Activated naive CD8-positive, alpha-beta T cell treated with anti-CD3 and anti-CD28 coated beads, Interleukin-2, amount 50 U/mL, for 16 hours (primary cell): ENCODE results near the gene TMEM134.
A peak's percentile ranks its signal among the peaks of the same experiment; 100 is the strongest.
"Not testable (repeated sequence)": the region's sequence is repeated elsewhere in the genome, so short reads cannot be mapped to it uniquely, and the experiment has no call there.

Source experiments
- DNase-seq: peaks from one replicate; pipeline ENCODE4 v3.0.0-alpha.2; 2020; ENCODE audit warnings: low read depth, low spot score

TMEM134 gene, protein sequence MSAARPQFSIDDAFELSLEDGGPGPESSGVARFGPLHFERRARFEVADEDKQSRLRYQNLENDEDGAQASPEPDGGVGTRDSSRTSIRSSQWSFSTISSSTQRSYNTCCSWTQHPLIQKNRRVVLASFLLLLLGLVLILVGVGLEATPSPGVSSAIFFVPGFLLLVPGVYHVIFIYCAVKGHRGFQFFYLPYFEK

DNA sequence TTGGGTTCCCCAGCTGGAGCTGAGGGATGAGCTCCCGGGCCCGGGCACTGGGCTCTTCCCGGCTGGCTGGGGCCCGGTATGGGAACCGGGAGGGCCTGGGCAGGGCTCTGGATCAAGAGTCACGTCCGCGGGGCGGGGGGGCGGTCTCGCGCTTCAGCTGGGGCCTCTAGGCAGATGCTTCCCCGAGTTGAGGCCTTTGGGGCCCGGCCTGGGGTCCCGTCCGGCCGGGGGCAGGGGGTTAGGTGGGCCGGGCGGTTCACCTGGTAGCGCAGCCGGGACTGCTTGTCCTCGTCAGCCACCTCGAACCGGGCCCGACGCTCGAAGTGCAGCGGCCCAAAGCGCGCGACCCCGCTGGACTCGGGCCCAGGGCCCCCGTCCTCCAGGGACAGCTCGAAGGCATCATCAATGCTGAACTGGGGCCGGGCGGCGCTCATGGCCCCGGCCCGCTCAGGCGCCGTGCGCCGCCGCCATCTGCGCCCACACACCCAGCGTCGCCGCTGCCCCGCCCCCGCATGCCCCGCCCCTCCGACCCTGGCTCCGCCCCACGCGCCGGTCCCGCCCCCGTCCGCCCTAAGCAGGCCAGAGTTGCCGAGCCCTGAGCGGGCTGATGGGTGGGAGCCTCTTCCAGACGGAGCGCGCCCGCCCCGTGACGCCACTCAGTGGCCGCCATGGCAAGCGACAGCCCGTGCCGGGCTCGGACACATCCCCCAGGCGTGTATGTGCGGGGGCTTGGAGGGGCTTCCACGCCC, at the start of gene TMEM134:
TMEM134 (minus strand) TSS at position 493 of the 749 bp plus-strand sequence; CDS start at position 434, 59 bp downstream.
- peak; percentile 82 for DNase-seq

DNA sequence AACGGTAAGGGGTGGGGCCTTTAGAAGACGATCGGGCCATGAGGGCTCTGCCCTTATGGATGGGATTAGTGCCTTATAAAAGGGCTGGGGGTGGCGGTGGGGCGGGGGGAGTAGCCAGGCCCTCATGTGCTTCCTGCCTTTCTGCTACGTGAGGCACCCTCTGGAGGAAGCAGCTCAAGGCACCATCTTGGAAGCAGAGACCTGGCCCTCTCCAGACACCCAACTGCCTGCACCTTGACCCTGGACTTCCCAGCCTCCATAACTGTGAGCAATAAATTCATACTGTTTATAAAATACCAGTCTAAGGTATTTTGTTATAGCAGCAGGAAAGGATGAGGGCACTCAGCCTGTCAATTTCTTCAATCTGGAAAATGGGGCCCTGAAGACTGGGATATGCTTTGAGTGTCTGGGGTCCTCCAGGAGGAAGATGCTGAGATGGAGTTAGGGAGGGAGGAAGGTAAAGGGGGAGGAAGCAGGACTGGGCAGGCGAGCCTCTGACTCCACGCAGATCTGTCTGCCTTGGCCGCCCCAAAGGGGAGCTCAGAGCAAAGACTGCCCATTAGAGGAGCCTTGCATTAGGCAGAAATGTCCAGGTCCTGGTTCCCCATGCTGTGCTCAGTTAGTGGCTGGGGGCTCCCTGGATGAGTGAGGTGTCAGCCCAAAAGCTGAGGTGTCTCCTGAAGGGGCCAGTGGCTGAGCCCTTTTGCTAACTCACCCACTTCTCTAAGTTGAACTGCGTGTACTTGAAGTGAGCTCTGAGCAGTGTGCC, 48.9 kb upstream of the TMEM134 start:
- DNase-seq = no peak

GRCh38 chr11:67516806-67517205, 47.8 kb upstream of the TMEM134 start:
- no peak for DNase-seq

DNA sequence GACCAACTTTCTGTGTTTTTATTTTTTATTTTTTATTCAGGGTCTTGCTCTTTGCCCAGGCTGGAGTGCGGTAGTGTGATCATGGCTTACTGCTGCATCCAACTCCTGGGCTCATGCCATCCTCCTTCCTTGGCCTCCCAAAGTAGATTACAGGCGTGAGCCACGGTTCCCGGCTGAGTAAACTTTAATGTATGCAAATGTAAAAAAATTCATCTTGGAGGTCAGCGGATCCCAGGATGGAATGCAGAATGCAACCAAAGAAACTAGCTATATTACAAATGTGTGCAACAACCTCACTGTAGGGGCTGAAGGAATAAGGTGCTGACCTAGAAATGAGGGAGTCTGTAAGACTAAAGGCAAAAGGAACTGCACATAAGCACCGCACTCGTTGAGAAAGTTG, 45.1 kb upstream of the TMEM134 start:
- no peak for DNase-seq

- not testable (repeated sequence) for DNase-seq
Observed at GRCh38 chr11:67511558-67511957, 42.5 kb upstream of the TMEM134 start.

- DNase-seq = no peak
Observed at GRCh38 chr11:67510023-67510345, 40.9 kb upstream of the TMEM134 start.

DNA sequence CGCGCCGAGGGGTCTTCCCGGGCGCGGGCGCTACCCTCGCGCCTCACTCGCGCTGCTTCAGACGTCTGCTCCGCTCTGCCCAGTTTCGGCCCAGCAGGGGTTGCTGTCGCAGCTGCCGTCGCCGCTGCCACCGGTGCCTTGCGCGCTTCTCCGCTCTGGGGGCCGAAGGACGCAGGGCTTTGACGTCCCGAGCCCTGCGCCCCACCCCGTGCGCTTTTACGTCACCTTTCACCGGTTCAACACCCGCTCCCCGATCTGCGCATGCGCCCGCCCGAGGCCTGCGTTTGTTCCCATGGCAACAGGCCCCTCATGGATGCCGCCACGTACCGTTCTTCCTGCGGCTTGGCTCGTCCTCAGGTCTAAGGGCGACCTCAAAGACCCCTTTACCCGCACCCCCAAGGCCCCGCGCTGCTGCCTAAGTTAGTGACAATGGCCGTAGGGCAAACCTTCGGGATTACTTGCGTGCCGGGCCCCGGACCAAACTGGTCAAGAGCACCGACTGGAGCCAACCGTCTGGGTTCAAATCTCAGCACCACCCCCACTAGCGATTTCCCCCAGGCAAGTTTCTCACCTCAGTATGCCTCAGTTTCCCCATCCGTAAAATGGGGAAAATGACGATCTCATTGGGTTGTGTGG, 39.6 kb upstream of the TMEM134 start:
- DNase-seq = peak; percentile 99

- peak; percentile 91 for DNase-seq
Observed at GRCh38 chr11:67507864-67508485, 38.9 kb upstream of the TMEM134 start, which contains the start of gene CDK2AP2. CDK2AP2 (minus strand) TSS chr11:67508162; CDS start chr11:67508082, 80 bp downstream.

- DNase-seq = no peak
Observed at GRCh38 chr11:67507242-67507863, 38.3 kb upstream of the TMEM134 start.

DNA sequence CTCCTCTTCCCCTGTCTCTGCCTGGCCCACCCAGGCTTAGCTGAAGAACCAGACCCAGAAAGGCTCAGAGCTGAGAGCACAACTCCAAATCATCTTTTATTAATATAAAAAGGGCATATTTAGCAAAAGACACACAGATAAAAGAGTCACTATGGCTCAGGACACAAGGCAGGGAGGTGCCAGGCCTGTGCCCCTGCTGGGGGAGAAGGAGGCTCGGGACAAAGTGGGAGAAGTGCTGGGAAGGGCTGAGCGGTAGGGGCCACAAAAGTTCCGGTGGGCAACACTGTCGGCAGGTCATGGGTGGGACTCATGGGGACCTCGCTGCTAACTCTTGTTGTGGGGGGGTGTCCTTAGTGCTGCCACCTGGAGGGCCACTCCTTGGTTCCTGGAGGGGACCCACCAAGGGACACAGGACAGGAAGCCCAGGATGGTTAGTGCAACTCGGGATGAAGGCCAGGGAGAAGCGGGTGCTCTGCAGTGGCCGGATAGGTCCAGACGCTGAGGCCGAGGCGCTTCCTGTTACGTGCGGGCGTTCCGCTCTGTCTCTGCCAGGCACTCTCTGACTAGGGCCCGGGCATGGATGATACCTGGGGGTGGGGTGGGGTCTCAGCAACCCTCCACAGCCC, 37.5 kb upstream of the TMEM134 start:
- DNase-seq = no peak

- peak; percentile 71 for DNase-seq
Observed at GRCh38 chr11:67505605-67506396, 36.8 kb upstream of the TMEM134 start.

DNA sequence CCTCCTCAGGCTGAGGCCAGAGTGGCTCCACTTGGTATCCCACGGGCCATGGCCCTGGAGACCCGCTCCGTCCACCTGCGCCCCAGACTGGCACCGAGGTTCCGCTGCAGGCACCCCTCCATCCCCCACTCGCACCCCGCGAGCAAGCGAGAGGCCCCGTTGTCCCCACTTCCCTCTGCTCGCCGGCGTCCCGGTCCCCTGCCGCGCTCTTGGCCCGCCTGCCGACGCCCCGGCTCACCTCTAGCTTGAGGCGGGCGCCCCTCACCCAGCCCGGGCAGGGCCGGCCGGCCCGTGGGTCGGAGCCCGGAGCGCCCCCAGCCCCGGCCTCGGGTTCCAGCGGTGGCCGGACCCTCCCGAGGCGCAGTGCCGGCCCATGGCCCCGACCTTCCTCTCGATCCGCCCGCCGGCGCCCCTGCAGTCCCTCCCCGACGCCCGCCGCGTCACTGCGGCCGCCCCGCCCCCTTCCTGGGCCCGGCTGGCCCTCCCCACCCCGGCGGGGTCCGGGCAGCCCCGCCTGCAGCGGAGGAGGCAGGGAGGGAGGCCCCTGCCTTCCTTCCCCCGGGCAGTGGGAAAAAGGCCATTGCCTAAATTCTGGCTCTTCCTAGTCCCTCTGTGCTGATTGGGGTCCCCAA, 36.0 kb upstream of the TMEM134 start, which contains the start of gene PITPNM1:
PITPNM1 (minus strand) TSS at position 414 of the 632 bp plus-strand sequence. CDS start 1,183 bp downstream, outside the sequence.
- no peak for DNase-seq

GRCh38 chr11:67504005-67504949, 35.2 kb upstream of the TMEM134 start:
- no peak for DNase-seq

DNA sequence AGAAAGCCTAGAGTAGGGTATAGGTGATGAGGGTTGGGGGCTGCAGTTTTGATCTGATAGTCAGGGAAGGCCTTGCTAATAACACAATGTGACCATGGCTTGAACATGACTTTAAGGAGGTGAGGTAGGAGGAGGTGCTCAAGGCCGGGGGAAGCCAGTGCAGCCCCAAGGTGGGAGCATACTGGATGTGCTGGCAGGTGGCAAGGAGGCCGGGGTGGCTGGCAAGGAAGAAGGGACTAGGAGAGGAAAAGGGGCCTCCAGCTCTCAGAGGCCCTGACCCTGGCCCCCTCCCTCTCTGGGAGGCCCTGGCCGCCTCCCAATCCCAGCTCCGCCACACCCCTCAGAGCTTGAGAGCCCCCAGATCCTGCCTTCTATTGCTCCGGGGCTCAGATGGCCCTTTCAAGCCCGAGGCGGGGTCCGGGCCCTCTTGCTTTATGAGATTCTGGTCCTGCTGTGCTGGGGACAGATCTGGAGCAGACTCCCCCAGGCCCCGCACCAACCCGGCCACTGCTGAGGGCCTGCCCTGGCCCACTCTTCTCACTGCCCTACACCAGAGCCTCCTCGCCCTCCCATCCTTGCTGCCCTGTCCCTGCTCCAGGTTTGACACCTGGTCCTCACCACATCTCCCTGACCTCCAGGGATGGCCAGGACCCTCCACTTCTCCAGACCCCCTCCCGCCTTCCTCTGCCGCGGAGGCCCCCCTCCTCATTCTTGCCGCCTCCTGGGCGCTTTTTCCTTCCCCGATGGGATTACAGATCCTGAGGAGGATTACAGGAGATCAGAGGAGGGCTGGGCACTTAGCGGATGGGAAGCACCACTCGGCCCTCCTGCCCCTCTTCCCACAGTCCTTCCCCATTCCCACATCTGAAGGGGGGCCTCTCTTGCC, 34.3 kb upstream of the TMEM134 start:
- DNase-seq = no peak

- DNase-seq = no peak
Observed at GRCh38 chr11:67502328-67502979, 33.4 kb upstream of the TMEM134 start.

DNA sequence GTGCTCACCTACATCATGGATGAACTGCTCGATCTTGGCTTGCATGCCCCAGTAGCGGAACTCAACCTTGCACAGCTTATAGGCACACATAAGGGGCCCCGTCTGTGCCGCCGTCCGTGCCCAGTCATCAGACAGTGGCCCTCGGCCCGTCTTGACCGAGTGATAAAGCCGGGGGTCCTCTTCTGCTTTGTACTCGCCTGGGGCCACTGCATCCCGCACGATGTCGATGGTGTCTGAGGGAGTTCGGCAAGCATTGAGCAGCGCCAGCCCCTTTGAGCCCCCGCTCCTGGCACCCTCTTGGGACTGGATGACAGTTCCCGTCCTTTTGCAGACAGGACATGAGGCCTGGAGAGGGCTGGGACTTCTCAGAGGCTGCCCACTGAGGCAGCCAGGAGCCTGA, 32.8 kb upstream of the TMEM134 start:
- no peak for DNase-seq
